HepG2 (cell line): ENCODE data around the gene WDR62. TPM values are rescaled to one million over a fixed set of nuclear protein-coding genes. Genes with fewer than 3 reads are reported as not detected.

Experiments used
- ARID2 ChIP-seq: sonication (generic); formaldehyde crosslinking; IDR thresholded peaks from 2 replicates; pipeline ENCODE4 v1.8.1; 2022; ENCODE audit warnings: mild to moderate bottlenecking, missing genetic modification reagents, borderline replicate concordance
- CSRNP1 ChIP-seq: sonication (generic); formaldehyde crosslinking; IDR thresholded peaks from 2 replicates; pipeline ENCODE4 v1.8.1; 2023; ENCODE audit warnings: mild to moderate bottlenecking, missing genetic modification reagents
- FOSL1 ChIP-seq: sonication (generic); formaldehyde crosslinking; IDR thresholded peaks from 2 replicates; pipeline ENCODE4 v1.9.0; 2021; ENCODE audit warnings: missing genetic modification reagents, borderline replicate concordance
- FOXP1 ChIP-seq, 2 experiments: fragments of 450-650 bp in 1 of 2; IDR thresholded peaks; 2 replicates each; pipeline ENCODE4 v1.6.1; 2017 to 2018; ENCODE audit warnings: antibody characterized with exemption in 1 of 2
- FUBP1 ChIP-seq: sonication (generic); formaldehyde crosslinking; IDR thresholded peaks from 2 replicates; pipeline ENCODE4 v1.5.1; 2020; ENCODE audit warnings: missing genetic modification reagents, mild to moderate bottlenecking, borderline replicate concordance
- GFI1 ChIP-seq: sonication (generic); formaldehyde crosslinking; IDR thresholded peaks from 2 replicates; pipeline ENCODE4 v1.5.0; 2020; ENCODE audit warnings: missing genetic modification reagents, mild to moderate bottlenecking, borderline replicate concordance
- KLF6 ChIP-seq: IDR thresholded peaks from 2 replicates; pipeline ENCODE4 v1.8.0; 2016; ENCODE audit warnings: missing biosample characterization, missing genetic modification reagents
- KLF9 ChIP-seq: IDR thresholded peaks from 2 replicates; pipeline ENCODE4 v1.6.1; 2016; ENCODE audit warnings: low read depth
- MLX ChIP-seq: IDR thresholded peaks from 2 replicates; pipeline ENCODE4 v1.6.1; 2016
- NCOR1 ChIP-seq: fragments of 200-600 bp; sonication (generic); IDR thresholded peaks from 2 replicates; pipeline ENCODE4 v1.7.0; 2017; ENCODE audit warnings: antibody characterized with exemption, low read length, borderline replicate concordance
- NR2F1 ChIP-seq, 2 experiments: fragments of 450-650 bp in 1 of 2; formaldehyde crosslinking in 1 of 2; IDR thresholded peaks; 2 replicates each; pipeline versions ENCODE4 v1.5.0 to v1.6.1; 2016 to 2020; ENCODE audit warnings: mild to moderate bottlenecking in 1 of 2, missing compliant biosample characterization in 1 of 2, missing genetic modification reagents in 1 of 2, moderate library complexity in 1 of 2
- NR2F6 ChIP-seq, 2 experiments: IDR thresholded peaks; 2 replicates each; pipeline ENCODE4 v1.6.1; 2016; ENCODE audit warnings: antibody characterized with exemption in 1 of 2, mild to moderate bottlenecking in 1 of 2
- PCBP1 ChIP-seq: fragments of 200-400 bp; formaldehyde crosslinking; IDR thresholded peaks from 2 replicates; pipeline ENCODE4 v1.6.1; 2017; ENCODE audit warnings: mild to moderate bottlenecking, low read depth, low read length, borderline replicate concordance
- SIN3B ChIP-seq: fragments of 150-350 bp; IDR thresholded peaks from 2 replicates; pipeline ENCODE4 v1.6.1; 2014; ENCODE audit warnings: low read length
- TFDP1 ChIP-seq: IDR thresholded peaks from 2 replicates; pipeline ENCODE4 v1.6.1; 2016; ENCODE audit warnings: missing compliant biosample characterization, missing genetic modification reagents, borderline replicate concordance
- THRA ChIP-seq: sonication (generic); formaldehyde crosslinking; IDR thresholded peaks from 2 replicates; pipeline ENCODE4 v1.4.0; 2020; ENCODE audit warnings: missing genetic modification reagents, borderline replicate concordance
- TRIM24 ChIP-seq: sonication (generic); formaldehyde crosslinking; IDR thresholded peaks from 2 replicates; pipeline ENCODE4 v1.8.0; 2022; ENCODE audit warnings: mild to moderate bottlenecking, missing genetic modification reagents
- ZC3H13 ChIP-seq: sonication (generic); formaldehyde crosslinking; IDR thresholded peaks from 2 replicates; pipeline ENCODE4 v1.8.1; 2023; ENCODE audit warnings: mild to moderate bottlenecking, missing genetic modification reagents, moderate library complexity
- ZC3H4 ChIP-seq: sonication (generic); formaldehyde crosslinking; IDR thresholded peaks from 2 replicates; pipeline ENCODE4 v1.4.0; 2020; ENCODE audit warnings: missing genetic modification reagents, borderline replicate concordance
- ZFP36L1 ChIP-seq: sonication (generic); formaldehyde crosslinking; IDR thresholded peaks from 2 replicates; pipeline ENCODE4 v1.8.0; 2022; ENCODE audit warnings: mild to moderate bottlenecking, missing genetic modification reagents, moderate library complexity
- ZNF816 ChIP-seq: sonication (generic); formaldehyde crosslinking; IDR thresholded peaks from 2 replicates; pipeline ENCODE4 v1.8.0; 2022; ENCODE audit warnings: missing genetic modification reagents, mild to moderate bottlenecking, borderline replicate concordance
- polyA plus RNA-seq, 8 experiments: library from polyadenylated mRNA; depleted of rRNA in 3 of 8; stranded (reverse) in 7 of 8; unstranded in 1 of 8; fragments of >200 nt; fragmentation: Illumina TruSeq in 4 of 8; extraction: Trizol in 4 of 8; gene quantifications; 2 replicates each; pipeline versions ENCODE4 v1.2.1 to v1.2.3, GENCODE V29; 2011 to 2016; ENCODE audit warnings: low read depth in 4 of 8, missing spikeins in 1 of 8, mixed read lengths in 1 of 8; ENCODE audit not compliant: insufficient read depth in 1 of 8
- total RNA-seq, 5 experiments: library from RNA; depleted of rRNA; stranded (reverse); fragments of >200 nt; fragmentation: Illumina TruSeq; extraction: Trizol; gene quantifications; 2 replicates each; pipeline ENCODE4 v1.2.3, GENCODE V29; 2016; ENCODE audit warnings: low read depth in 1 of 5

Gene WDR62
- total and polyA plus RNA-seq, 2 of the 13 experiments (the other 11 are each of a cell fraction or from before 2014, with no cell fraction given): 5.8 to 12.5 TPM

GRCh38 chr19:36120092-36120983 is 65.6 kb downstream of the WDR62 start (continued):
- TF ChIP-seq THRA: peak; percentile 63; the same call in 1 of the 2 replicates
- peak; percentile 70; the same call in 1 of the 2 replicates for TF ChIP-seq ZFP36L1
- no peak for TF ChIP-seq ZC3H4 (CRISPR knock-in tag)
- 0 out of 4 replicates have a peak, but pooled peaks of 1 of the 2 experiments have one; percentile 25 for TF ChIP-seq NR2F1 (CRISPR knock-in tag; IDR thresholded peaks at IDR 0.05)
- TF ChIP-seq CSRNP1 (CRISPR knock-in tag): peak; percentile 94
- no peak for TF ChIP-seq KLF9 (CRISPR knock-in tag)
- no peak for TF ChIP-seq ZNF816 (CRISPR knock-in tag)
- TF ChIP-seq PCBP1: no peak
- no peak for TF ChIP-seq MLX (CRISPR knock-in tag)
- peak; percentile 58; the same call in 1 of the 2 replicates for TF ChIP-seq NCOR1
- peak; percentile 66 for TF ChIP-seq TFDP1
- 0 out of 2 replicates have a peak, but pooled peaks have one; percentile 19 for TF ChIP-seq FOXP1 (IDR thresholded peaks at IDR 0.05)
- peak; percentile 94 for TF ChIP-seq FOXP1 (CRISPR knock-in tag; IDR thresholded peaks at IDR 0.05)
- TF ChIP-seq SIN3B: no peak
- no peak for TF ChIP-seq FUBP1 (CRISPR knock-in tag)
- TF ChIP-seq NR2F6 (IDR thresholded peaks at IDR 0.05): peak; percentile 69
- peak; percentile 80 for TF ChIP-seq NR2F6 (CRISPR knock-in tag; IDR thresholded peaks at IDR 0.05)
- no peak for TF ChIP-seq TRIM24 (CRISPR knock-in tag)
- TF ChIP-seq FOSL1 (CRISPR knock-in tag): no peak
- TF ChIP-seq ZC3H13 (CRISPR knock-in tag): peak; percentile 41; the same call in 1 of the 2 replicates
- peak; percentile 64; the same call in 1 of the 2 replicates for TF ChIP-seq GFI1 (CRISPR knock-in tag)
- no peak for TF ChIP-seq ARID2 (CRISPR knock-in tag)
- TF ChIP-seq KLF6: peak; percentile 82; the same call in 1 of the 2 replicates
